ENCODE measurements around the gene RASAL1.
A peak's percentile ranks its signal among the peaks of the same experiment; 100 is the strongest.

RASAL1 gene

DNA sequence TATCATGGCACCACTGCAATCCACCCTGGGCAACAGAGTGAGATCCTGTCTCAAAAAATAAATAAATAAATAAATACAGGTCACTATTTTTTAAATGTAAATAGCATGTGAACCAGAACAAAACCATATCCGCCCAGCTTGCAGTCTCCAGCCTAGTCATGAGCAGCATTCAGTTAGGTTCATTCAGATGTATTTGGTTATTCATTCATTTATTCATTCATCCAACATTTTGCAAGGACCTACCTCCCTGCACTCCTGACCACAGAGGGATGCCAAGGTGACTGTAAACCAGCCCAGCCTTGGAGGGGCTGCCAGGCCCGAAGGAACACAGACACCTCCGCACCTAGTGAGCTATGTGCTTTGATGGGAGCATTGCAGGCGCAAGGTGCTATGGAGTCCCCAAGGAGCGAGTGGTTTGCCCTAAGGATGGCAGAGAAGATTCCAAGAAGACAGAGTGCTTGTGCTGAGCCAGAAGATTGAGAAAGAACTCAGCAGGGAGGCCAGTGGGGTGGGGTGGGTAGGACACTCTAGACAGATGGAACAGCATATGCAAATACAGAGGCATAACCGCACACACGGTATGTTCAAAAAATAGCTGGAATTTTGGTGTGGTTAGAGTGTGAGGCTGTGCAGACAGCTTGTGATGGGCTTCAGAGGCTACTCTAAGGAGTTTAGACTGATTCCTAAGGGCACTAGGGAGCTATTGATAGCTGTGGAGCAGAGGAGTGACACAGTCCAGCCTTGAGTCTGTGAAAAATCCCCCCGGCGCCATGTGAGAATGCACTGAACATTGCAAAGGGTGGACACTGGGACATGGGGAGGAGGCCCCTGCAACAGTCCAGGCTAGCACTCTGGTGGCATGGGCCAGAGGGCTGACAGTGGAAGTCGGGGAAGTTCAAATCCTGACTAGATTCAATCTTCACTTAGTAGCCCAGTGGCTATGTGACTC, 67.3 kb downstream of the RASAL1 start:
- H4K20me1 ChIP-seq (ENCODE audit: insufficient read depth, low read length), result no peaks in the 10 kb centered on the region
- peaks cover 95% of the 10 kb centered on the region; the same call in 1 of the 2 replicates for H3K36me3 ChIP-seq (ENCODE audit: insufficient read depth, low read length)
- H3K27ac ChIP-seq (ENCODE audit: low read depth, low read length, poor library complexity, severe bottlenecking), result peak overlapping the region; percentile 99
- H3K79me2 ChIP-seq (ENCODE audit: insufficient read depth, low read length), result peaks cover 29% of the 10 kb centered on the region
- H2AFZ ChIP-seq (ENCODE audit: low read length), result no peak overlapping the region
- H3K4me1 ChIP-seq (ENCODE audit: insufficient read depth, low read length, severe bottlenecking), result peaks cover 100% of the 10 kb centered on the region
- H3K9me2 ChIP-seq (ENCODE audit: low read depth, low read length), result no peaks in the 10 kb centered on the region
- peak overlapping the region; percentile 39 for H3K4me3 ChIP-seq (ENCODE audit: low read depth, low read length, poor library complexity, severe bottlenecking)
- TF ChIP-seq, protein P1, sequence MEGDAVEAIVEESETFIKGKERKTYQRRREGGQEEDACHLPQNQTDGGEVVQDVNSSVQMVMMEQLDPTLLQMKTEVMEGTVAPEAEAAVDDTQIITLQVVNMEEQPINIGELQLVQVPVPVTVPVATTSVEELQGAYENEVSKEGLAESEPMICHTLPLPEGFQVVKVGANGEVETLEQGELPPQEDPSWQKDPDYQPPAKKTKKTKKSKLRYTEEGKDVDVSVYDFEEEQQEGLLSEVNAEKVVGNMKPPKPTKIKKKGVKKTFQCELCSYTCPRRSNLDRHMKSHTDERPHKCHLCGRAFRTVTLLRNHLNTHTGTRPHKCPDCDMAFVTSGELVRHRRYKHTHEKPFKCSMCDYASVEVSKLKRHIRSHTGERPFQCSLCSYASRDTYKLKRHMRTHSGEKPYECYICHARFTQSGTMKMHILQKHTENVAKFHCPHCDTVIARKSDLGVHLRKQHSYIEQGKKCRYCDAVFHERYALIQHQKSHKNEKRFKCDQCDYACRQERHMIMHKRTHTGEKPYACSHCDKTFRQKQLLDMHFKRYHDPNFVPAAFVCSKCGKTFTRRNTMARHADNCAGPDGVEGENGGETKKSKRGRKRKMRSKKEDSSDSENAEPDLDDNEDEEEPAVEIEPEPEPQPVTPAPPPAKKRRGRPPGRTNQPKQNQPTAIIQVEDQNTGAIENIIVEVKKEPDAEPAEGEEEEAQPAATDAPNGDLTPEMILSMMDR (IDR thresholded peaks at IDR 0.05; ENCODE audit: low read length), result no peak
- TF ChIP-seq EZH2 (IDR thresholded peaks at IDR 0.05; ENCODE audit: borderline replicate concordance, low read length), result no peak
- H3K4me2 ChIP-seq (ENCODE audit: low read length), result peak overlapping the region; percentile 68
- H3K9ac ChIP-seq (ENCODE audit: low read length), result peak overlapping the region; percentile 66
- peaks cover 21% of the 10 kb centered on the region; the same call in 1 of the 2 replicates for H3F3A ChIP-seq (ENCODE audit: insufficient read depth, low read length)
- H3K9me3 ChIP-seq (ENCODE audit: low read length), result no peaks in the 10 kb centered on the region
- no peaks in the 10 kb centered on the region for H3K27me3 ChIP-seq (ENCODE audit: insufficient read depth, low read length)

DNA sequence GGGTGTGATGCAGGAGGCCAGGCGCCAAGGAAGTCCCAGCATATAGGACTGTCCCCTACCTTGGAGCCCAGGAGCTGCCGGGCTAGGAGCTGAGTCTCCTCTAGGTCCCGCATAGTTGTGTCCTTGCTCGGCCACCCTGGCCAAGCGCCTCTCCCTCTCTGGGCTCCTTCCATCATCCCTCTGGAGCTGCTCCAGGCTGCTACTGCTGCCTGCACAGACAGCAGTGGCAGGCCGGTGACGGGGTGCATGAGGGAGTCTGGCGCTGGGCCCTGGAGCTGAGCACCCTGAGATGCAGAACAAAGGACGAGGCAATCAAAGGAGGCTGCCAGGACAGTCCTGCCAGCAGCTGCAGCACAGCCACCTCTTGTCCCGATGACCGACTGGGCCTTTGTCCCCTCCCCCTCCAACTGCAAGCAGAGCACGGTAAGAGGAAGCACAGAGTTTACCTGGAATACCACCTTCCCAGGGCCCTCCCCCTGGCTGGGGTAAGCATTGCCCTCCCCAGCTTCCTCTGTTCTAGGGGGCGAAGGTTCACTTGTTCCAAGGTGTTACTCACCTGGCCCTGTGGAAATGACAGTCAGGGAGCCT, 68.7 kb downstream of the RASAL1 start:
- Histone ChIP-seq H3K9me2 (ENCODE audit: low read depth, low read length) (no peaks in the 10 kb centered on the region), H2AFZ (ENCODE audit: low read length) (no peak overlapping the region), H4K20me1 (ENCODE audit: insufficient read depth, low read length) (no peaks in the 10 kb centered on the region), H3K9me3 (ENCODE audit: low read length) (no peaks in the 10 kb centered on the region), H3K4me2 (ENCODE audit: low read length) (peak overlapping the region; percentile 68; the same call in 1 of the 2 replicates), H3K27ac (ENCODE audit: low read depth, low read length, poor library complexity, severe bottlenecking) (peak overlapping the region; percentile 99), H3K79me2 (ENCODE audit: insufficient read depth, low read length) (peaks cover 41% of the 10 kb centered on the region), H3K4me3 (ENCODE audit: low read depth, low read length, poor library complexity, severe bottlenecking) (peak overlapping the region; percentile 26), H3K36me3 (ENCODE audit: insufficient read depth, low read length) (peaks cover 97% of the 10 kb centered on the region; the same call in 1 of the 2 replicates), H3K27me3 (ENCODE audit: insufficient read depth, low read length) (no peaks in the 10 kb centered on the region), H3K4me1 (ENCODE audit: insufficient read depth, low read length, severe bottlenecking) (peaks cover 100% of the 10 kb centered on the region), H3F3A (ENCODE audit: insufficient read depth, low read length) (peaks cover 15% of the 10 kb centered on the region), H3K9ac (ENCODE audit: low read length) (peak overlapping the region; percentile 66; the same call in 1 of the 2 replicates)
- TF ChIP-seq EZH2 (IDR thresholded peaks at IDR 0.05; ENCODE audit: borderline replicate concordance, low read length), result no peak
- TF ChIP-seq, protein P1 (IDR thresholded peaks at IDR 0.05; ENCODE audit: low read length), result no peak

DNA sequence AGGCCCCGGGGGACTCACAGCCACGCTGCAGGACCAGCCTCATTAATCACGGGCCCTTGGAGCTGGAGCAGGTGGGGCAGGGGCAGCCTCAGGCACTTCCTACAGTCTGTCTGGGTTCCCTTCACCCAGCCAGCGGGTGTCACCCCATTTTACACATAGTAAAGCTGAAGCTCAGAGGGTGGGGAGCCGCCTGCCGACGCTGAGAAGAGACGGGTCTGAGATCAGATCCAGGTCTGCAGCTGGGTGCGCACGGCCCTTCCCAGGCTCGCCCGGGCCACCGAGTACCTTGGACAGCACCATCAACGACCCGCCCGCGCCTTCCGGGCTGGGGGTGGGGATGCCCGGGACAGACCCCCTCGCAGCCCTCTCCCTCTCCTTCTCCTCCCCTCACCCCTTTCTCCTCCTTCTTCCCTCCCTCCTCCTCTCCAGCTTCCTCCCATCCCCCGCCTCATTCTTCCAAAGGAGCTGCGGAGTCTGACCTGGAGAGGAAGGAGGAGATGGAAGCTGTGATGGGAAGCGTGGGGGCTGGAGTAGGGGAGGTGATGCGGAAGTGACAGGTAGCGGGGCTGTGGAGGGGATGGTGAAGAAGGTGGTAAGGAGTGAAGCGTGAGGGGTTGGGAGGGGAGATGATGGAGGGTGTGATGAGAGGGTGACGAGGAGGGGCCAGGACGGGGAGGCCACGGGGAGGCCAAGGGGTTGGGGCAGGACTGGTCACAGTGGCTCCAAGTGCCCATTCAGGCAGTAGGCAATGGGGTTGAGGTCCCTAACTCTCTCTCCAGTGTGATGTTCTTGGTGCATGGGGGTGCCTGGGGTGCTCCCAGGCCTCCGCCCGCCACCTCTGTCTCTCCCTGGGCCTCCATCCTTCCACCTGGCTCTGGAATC, 70.2 kb downstream of the RASAL1 start:
- Histone ChIP-seq H3K9me2 (ENCODE audit: low read depth, low read length) (no peaks in the 10 kb centered on the region), H4K20me1 (ENCODE audit: insufficient read depth, low read length) (no peaks in the 10 kb centered on the region), H3K27me3 (ENCODE audit: insufficient read depth, low read length) (no peaks in the 10 kb centered on the region), H3K9me3 (ENCODE audit: low read length) (no peaks in the 10 kb centered on the region), H3F3A (ENCODE audit: insufficient read depth, low read length) (peaks cover 16% of the 10 kb centered on the region), H3K36me3 (ENCODE audit: insufficient read depth, low read length) (peaks cover 97% of the 10 kb centered on the region; the same call in 1 of the 2 replicates), H3K9ac (ENCODE audit: low read length) (peak overlapping the region; percentile 85; the same call in 1 of the 2 replicates), H3K4me3 (ENCODE audit: low read depth, low read length, poor library complexity, severe bottlenecking) (peak overlapping the region; percentile 73), H3K27ac (ENCODE audit: low read depth, low read length, poor library complexity, severe bottlenecking) (peak overlapping the region; percentile 99), H3K79me2 (ENCODE audit: insufficient read depth, low read length) (peaks cover 55% of the 10 kb centered on the region), H3K4me1 (ENCODE audit: insufficient read depth, low read length, severe bottlenecking) (peaks cover 100% of the 10 kb centered on the region), H2AFZ (ENCODE audit: low read length) (no peak overlapping the region), H3K4me2 (ENCODE audit: low read length) (peak overlapping the region; percentile 97)
- no peak for TF ChIP-seq EZH2 (IDR thresholded peaks at IDR 0.05; ENCODE audit: borderline replicate concordance, low read length)
- TF ChIP-seq, protein P1 (IDR thresholded peaks at IDR 0.05; ENCODE audit: low read length), result no peak
